GM23338 (cell line): Measurements from ENCODE around the gene TMA7B.

ENCODE experiments used
- EZH2 ChIP-seq: fragments of 200-600 bp; sonication (generic); IDR thresholded peaks from one replicate; pipeline ENCODE4 v1.8.0; 2017; ENCODE audit warnings: antibody characterized with exemption, mild to moderate bottlenecking, low read depth; ENCODE audit not compliant: unreplicated experiment
- EZH2phosphoT487 ChIP-seq: fragments of 200-600 bp; sonication (generic); IDR thresholded peaks from one replicate; pipeline ENCODE4 v1.8.1; 2018; ENCODE audit warnings: antibody characterized with exemption; ENCODE audit not compliant: unreplicated experiment
- JUNB ChIP-seq: IDR thresholded peaks from one replicate; pipeline ENCODE4 v1.6.1; 2016; ENCODE audit warnings: antibody characterized with exemption; ENCODE audit not compliant: unreplicated experiment
- ZNF331 ChIP-seq: fragments of 250-450 bp; sonication (Bioruptor Pico); IDR thresholded peaks from 2 replicates; pipeline ENCODE4 v1.5.0; 2020; ENCODE audit warnings: low read depth, mild to moderate bottlenecking, moderate library complexity
- TF ChIP-seq, protein P1 (sequence below), 2 experiments: fragments of 200-600 bp in 1 of 2; sonication (generic) in 1 of 2; conservative IDR thresholded peaks; 2 replicates each; pipeline versions ENCODE4 v1.5.1 to v1.6.1; 2016 to 2017; ENCODE audit warnings: antibody characterized with exemption in 2 of 2, low read depth in 2 of 2, mild to moderate bottlenecking in 2 of 2, moderate library complexity in 1 of 2
- TF ChIP-seq, protein P2 (sequence below): IDR thresholded peaks from one replicate; pipeline ENCODE4 v1.6.1; 2018; ENCODE audit warnings: antibody characterized with exemption; ENCODE audit not compliant: unreplicated experiment

DNA sequence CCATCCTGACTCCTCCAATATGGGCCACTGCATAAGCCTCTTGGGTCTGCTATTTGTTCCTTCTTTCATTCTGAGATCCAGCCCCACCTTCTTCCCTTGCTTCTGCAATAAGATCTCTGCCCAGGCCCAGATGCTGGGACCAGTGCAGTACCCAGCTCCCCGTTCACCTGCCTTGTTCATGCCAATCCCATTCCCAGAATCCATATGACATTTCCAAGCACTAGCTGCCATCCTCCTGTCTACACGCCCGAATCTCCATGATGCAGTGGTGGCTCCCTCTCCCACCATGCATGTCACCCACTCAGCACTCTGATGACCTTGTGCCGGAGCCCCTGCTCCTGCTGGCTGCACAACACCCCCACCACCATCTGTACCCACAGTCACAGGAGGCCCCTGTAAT is 23.1 kb downstream of the TMA7B start:
- TF ChIP-seq, protein P1, sequence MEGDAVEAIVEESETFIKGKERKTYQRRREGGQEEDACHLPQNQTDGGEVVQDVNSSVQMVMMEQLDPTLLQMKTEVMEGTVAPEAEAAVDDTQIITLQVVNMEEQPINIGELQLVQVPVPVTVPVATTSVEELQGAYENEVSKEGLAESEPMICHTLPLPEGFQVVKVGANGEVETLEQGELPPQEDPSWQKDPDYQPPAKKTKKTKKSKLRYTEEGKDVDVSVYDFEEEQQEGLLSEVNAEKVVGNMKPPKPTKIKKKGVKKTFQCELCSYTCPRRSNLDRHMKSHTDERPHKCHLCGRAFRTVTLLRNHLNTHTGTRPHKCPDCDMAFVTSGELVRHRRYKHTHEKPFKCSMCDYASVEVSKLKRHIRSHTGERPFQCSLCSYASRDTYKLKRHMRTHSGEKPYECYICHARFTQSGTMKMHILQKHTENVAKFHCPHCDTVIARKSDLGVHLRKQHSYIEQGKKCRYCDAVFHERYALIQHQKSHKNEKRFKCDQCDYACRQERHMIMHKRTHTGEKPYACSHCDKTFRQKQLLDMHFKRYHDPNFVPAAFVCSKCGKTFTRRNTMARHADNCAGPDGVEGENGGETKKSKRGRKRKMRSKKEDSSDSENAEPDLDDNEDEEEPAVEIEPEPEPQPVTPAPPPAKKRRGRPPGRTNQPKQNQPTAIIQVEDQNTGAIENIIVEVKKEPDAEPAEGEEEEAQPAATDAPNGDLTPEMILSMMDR (conservative IDR thresholded peaks at IDR 0.05; ENCODE audit: low read depth in 2 of 2) = no peak
- TF ChIP-seq, protein P2, sequence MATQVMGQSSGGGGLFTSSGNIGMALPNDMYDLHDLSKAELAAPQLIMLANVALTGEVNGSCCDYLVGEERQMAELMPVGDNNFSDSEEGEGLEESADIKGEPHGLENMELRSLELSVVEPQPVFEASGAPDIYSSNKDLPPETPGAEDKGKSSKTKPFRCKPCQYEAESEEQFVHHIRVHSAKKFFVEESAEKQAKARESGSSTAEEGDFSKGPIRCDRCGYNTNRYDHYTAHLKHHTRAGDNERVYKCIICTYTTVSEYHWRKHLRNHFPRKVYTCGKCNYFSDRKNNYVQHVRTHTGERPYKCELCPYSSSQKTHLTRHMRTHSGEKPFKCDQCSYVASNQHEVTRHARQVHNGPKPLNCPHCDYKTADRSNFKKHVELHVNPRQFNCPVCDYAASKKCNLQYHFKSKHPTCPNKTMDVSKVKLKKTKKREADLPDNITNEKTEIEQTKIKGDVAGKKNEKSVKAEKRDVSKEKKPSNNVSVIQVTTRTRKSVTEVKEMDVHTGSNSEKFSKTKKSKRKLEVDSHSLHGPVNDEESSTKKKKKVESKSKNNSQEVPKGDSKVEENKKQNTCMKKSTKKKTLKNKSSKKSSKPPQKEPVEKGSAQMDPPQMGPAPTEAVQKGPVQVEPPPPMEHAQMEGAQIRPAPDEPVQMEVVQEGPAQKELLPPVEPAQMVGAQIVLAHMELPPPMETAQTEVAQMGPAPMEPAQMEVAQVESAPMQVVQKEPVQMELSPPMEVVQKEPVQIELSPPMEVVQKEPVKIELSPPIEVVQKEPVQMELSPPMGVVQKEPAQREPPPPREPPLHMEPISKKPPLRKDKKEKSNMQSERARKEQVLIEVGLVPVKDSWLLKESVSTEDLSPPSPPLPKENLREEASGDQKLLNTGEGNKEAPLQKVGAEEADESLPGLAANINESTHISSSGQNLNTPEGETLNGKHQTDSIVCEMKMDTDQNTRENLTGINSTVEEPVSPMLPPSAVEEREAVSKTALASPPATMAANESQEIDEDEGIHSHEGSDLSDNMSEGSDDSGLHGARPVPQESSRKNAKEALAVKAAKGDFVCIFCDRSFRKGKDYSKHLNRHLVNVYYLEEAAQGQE = no peak
- no peak for TF ChIP-seq EZH2
- TF ChIP-seq EZH2phosphoT487 = no peak
- no peak for TF ChIP-seq ZNF331 (CRISPR knock-in tag)
- TF ChIP-seq JUNB = no peak
